NAMALWA (cell line): ENCODE data around the gene PLEKHA1.

Experiments
- DNase-seq: peaks from one replicate; pipeline ENCODE4 v3.0.0-alpha.2; 2015; ENCODE audit warnings: low spot score

The PLEKHA1 gene

GRCh38 chr10:122422266-122422989 is 47.9 kb downstream of the PLEKHA1 start:
- DNase-seq, result no peak

- DNase-seq, result no peak
Observed at GRCh38 chr10:122424059-122424458, 49.6 kb downstream of the PLEKHA1 start.

GRCh38 chr10:122426829-122427228 is 52.3 kb downstream of the PLEKHA1 start:
- no peak for DNase-seq

GRCh38 chr10:122427280-122427679 is 52.8 kb downstream of the PLEKHA1 start:
- DNase-seq, result no peak

GRCh38 chr10:122435212-122435827 is 60.8 kb downstream of the PLEKHA1 start:
- peak; percentile 69 for DNase-seq

- no peak for DNase-seq
Observed at GRCh38 chr10:122441961-122442360, 67.5 kb downstream of the PLEKHA1 start.

- DNase-seq, result no peak
Observed at GRCh38 chr10:122445469-122445868, 71.0 kb downstream of the PLEKHA1 start.

GRCh38 chr10:122445904-122446303 is 71.4 kb downstream of the PLEKHA1 start:
- DNase-seq, result no peak

GRCh38 chr10:122446668-122447423 is 72.3 kb downstream of the PLEKHA1 start:
- no peak for DNase-seq

GRCh38 chr10:122448600-122448999 is 74.1 kb downstream of the PLEKHA1 start:
- DNase-seq, result no peak

- no peak for DNase-seq
Observed at GRCh38 chr10:122449153-122449552, 74.6 kb downstream of the PLEKHA1 start.

- no peak for DNase-seq
Observed at GRCh38 chr10:122450353-122450990, 76.0 kb downstream of the PLEKHA1 start.

GRCh38 chr10:122454071-122454470 is 79.6 kb downstream of the PLEKHA1 start:
- no peak for DNase-seq

GRCh38 chr10:122454603-122455080 is 80.1 kb downstream of the PLEKHA1 start, which contains the start of gene ARMS2:
Gene ARMS2, plus strand, starts transcription at chr10:122454653. Its CDS starts 75 bp downstream, at chr10:122454728.
- DNase-seq, result no peak

GRCh38 chr10:122455376-122456079 is 81.0 kb downstream of the PLEKHA1 start:
- DNase-seq, result no peak

GRCh38 chr10:122457934-122458333 is 83.4 kb downstream of the PLEKHA1 start:
- no peak for DNase-seq

GRCh38 chr10:122458693-122459092 is 84.2 kb downstream of the PLEKHA1 start:
- no peak for DNase-seq

GRCh38 chr10:122459561-122460273 is 85.2 kb downstream of the PLEKHA1 start:
- no peak for DNase-seq

- no peak for DNase-seq
Observed at GRCh38 chr10:122460891-122461293, 86.4 kb downstream of the PLEKHA1 start.

GRCh38 chr10:122461367-122461728 is 86.8 kb downstream of the PLEKHA1 start, which contains the start of gene HTRA1:
Gene HTRA1, plus strand, starts transcription at chr10:122461553. Its CDS starts 100 bp downstream, at chr10:122461653.
- DNase-seq, result no peak
